Stimulated activated naive CD4-positive, alpha-beta T cell treated with Interleukin-2 at 50 U/mL for 16 hours (primary cell): Measurements from ENCODE around the gene BTBD9.
"Not testable (repeated sequence)": the region's sequence is repeated elsewhere in the genome, so short reads cannot be mapped to it uniquely, and the experiment has no call there.

Source experiments
- DNase-seq: peaks from one replicate; lab custom pipeline; 2025; lab: John Stamatoyannopoulos, UW

BTBD9 gene

GRCh38 chr6:38143191-38144150, 496.3 kb downstream of the BTBD9 start:
- DNase-seq, result no peak

- no peak for DNase-seq
These were observed 497.4 kb downstream of the BTBD9 start for GRCh38 chr6:38142178-38142902.

- no peak for DNase-seq
These were observed 498.0 kb downstream of the BTBD9 start for GRCh38 chr6:38141716-38142115.

GRCh38 chr6:38141085-38141484, 498.6 kb downstream of the BTBD9 start:
- DNase-seq, result no peak

GRCh38 chr6:38138374-38138773, 501.4 kb downstream of the BTBD9 start:
- DNase-seq, result no peak

- DNase-seq, result no peak
These were observed 502.0 kb downstream of the BTBD9 start for GRCh38 chr6:38137608-38138265.

- DNase-seq, result no peak
These were observed 503.2 kb downstream of the BTBD9 start for GRCh38 chr6:38136547-38136946.

- no peak for DNase-seq
These were observed 505.0 kb downstream of the BTBD9 start for GRCh38 chr6:38134704-38135088.

GRCh38 chr6:38133932-38134703, 505.6 kb downstream of the BTBD9 start:
- no peak for DNase-seq

- no peak for DNase-seq
These were observed 508.2 kb downstream of the BTBD9 start for GRCh38 chr6:38131527-38131965.

- DNase-seq, result no peak
These were observed 512.4 kb downstream of the BTBD9 start for GRCh38 chr6:38127284-38127683.

GRCh38 chr6:38124224-38124926, 515.4 kb downstream of the BTBD9 start:
- DNase-seq, result not testable (repeated sequence)

- DNase-seq, result no peak
These were observed 520.2 kb downstream of the BTBD9 start for GRCh38 chr6:38119516-38119915.

- no peak for DNase-seq
These were observed 520.9 kb downstream of the BTBD9 start for GRCh38 chr6:38118791-38119365.
